ENCODE results near the gene NKAP. TPM values are rescaled to one million over a fixed set of nuclear protein-coding genes. Genes with fewer than 3 reads are reported as not detected.
"Not testable (repeated sequence)": the region's sequence is repeated elsewhere in the genome, so short reads cannot be mapped to it uniquely, and the experiment has no call there.

Gene NKAP
- total and polyA plus RNA-seq, 11 donors: 2.9 to 7.8 (median 5.9) TPM

DNA sequence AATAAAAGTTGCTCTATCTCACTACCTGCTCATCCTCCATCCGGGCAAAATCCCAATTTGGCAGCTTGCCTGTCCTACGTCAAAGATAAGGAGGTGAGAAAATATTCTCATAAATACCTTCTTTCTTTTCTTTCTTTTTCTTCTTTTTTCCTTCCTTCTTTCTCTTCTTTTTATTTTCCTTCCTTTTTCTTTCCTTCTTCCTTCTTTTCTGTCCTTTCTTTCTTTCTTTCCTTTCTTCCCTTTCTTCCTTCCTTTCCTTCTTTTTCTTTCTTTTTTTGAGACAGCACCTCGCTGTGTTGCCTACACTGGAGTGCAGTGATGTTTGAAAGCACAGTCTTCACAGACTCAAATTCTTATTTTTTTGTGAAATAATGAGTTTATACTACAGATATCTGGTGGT is 38.6 kb upstream of the NKAP start:
- no peak overlapping the region for H3K4me3 ChIP-seq
- H3K27me3 ChIP-seq: peaks cover 0 to 27% (median 0%) of the 10 kb centered on the region in 9 donors
- ATAC-seq (no peak), DNase-seq (no peak)
- no peaks in the 10 kb centered on the region for H3K4me1 ChIP-seq
- TF ChIP-seq, protein P1, sequence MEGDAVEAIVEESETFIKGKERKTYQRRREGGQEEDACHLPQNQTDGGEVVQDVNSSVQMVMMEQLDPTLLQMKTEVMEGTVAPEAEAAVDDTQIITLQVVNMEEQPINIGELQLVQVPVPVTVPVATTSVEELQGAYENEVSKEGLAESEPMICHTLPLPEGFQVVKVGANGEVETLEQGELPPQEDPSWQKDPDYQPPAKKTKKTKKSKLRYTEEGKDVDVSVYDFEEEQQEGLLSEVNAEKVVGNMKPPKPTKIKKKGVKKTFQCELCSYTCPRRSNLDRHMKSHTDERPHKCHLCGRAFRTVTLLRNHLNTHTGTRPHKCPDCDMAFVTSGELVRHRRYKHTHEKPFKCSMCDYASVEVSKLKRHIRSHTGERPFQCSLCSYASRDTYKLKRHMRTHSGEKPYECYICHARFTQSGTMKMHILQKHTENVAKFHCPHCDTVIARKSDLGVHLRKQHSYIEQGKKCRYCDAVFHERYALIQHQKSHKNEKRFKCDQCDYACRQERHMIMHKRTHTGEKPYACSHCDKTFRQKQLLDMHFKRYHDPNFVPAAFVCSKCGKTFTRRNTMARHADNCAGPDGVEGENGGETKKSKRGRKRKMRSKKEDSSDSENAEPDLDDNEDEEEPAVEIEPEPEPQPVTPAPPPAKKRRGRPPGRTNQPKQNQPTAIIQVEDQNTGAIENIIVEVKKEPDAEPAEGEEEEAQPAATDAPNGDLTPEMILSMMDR (IDR thresholded peaks at IDR 0.05): no peak
- TF ChIP-seq POLR2A (IDR thresholded peaks at IDR 0.05): no peak
- H3K27ac ChIP-seq: no peak overlapping the region
- H3K36me3 ChIP-seq: no peaks in the 10 kb centered on the region
- intact Hi-C loops (cut with DNase I): loop anchor here in 1 of 10 donors (5.0 to 10.0 kb wide), 2 partner anchors 165 to 233 kb away; no protein-coding TSS in a partner anchor
- H3K9me3 ChIP-seq: no peaks in the 10 kb centered on the region
- WGBS, 4 donors: 34 to 54% (median 47%) methylated on average over 3 of the region's 3 CpGs

DNA sequence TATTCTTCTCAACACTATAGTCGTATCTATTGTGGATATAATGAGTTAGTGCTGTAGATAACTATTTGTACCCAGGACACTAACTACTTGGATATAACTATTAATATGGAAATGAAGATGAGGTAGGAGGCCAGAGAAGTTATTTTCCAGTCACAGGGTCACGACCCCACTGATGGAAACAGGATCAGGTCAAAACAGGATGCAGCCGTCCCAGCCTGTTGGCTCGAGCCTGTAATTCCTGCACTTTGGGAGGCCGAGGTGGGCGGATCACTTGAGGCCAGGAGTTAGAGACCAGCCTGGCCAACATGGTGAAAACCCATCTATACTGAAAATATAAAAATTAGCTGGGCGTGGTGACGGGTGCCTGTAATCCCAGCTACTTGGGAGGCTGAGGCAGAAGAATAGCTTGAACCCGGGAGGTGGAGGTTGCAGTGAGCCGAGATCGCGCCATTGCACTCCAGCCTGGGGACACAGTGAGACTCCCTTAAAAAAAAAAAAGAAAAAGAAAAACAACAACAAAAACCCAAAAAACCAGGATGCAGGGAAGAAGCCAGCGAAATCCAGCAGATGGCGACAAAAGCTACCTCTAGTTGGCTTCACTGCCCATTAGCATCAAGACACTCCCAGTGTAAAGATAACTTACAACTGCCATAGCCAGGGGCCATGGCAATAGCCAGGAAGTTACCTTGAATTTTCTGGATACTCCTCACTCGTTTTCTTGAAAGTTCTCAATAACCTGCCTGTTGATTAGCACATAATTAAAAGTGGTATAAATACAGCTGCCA is 37.9 kb upstream of the NKAP start:
- intact Hi-C loops (cut with DNase I): loop anchor here in 1 of 10 donors (5.0 to 10.0 kb wide), 2 partner anchors 166 to 233 kb away; no protein-coding TSS in a partner anchor
- TF ChIP-seq, protein P1 (IDR thresholded peaks at IDR 0.05): peak in 6 of 12 donors; percentile 11 to 32 (median 28)
- TF ChIP-seq POLR2A (IDR thresholded peaks at IDR 0.05): no peak
- Histone ChIP-seq H3K27ac (no peak overlapping the region), H3K27me3 (peaks cover 0 to 24% (median 0%) of the 10 kb centered on the region in 9 donors), H3K4me1 (no peaks in the 10 kb centered on the region), H3K4me3 (no peak overlapping the region), H3K9me3 (no peaks in the 10 kb centered on the region), H3K36me3 (no peaks in the 10 kb centered on the region)
- ATAC-seq (no peak), DNase-seq (no peak)
- WGBS, 4 donors: 42 to 45% (median 43%) methylated on average over 15 of the region's 15 CpGs

DNA sequence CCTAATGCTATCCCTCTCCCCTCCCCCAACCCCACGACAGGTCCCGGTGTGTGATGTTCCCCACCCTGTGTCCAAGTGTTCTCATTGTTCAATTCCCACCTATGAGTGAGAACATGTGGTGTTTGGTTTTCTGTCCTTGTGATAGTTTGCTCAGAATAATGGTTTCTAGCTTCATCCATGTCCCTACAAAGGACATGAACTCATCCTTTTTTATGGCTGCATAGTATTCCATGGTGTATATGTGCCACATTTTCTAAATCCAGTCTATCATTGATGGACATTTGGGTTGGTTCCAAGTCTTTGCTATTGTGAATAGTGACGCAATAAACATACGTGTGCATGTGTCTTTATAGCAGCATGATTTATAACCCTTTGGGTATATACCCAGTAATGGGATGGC is 33.6 kb upstream of the NKAP start:
- DNase-seq; H3K27me3 ChIP-seq; H3K4me1 ChIP-seq; H3K9me3 ChIP-seq; H3K4me3 ChIP-seq; H3K36me3 ChIP-seq; intact Hi-C loops (cut with DNase I); ATAC-seq; H3K27ac ChIP-seq: not testable (repeated sequence)
- 87 to 89% (median 89%) methylated on average over 4 of the region's 4 CpGs for WGBS, 4 donors

DNA sequence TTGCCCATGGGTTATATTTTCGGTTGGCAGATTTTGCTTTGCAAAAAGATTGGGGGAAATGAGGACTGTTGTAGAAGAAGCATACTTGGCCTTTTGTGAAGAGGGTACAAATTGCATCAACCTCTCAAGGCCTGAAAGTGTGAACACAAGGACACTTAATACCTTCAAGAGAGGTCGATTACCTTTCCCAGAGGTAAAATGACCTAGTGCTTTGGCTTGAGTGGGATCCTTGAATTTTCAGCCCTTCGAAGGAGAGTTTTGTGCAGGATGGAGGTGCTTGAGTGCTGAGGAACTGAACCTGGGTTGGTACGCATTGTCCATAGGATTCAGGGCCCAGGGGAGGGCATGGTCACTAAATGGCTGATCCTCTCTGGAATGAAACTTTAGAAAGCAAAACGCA is 27.6 kb upstream of the NKAP start:
- TF ChIP-seq POLR2A (IDR thresholded peaks at IDR 0.05): no peak
- TF ChIP-seq, protein P1 (IDR thresholded peaks at IDR 0.05): no peak

More for the DNA sequence above, 27.6 kb upstream of the NKAP start:
- H3K27ac ChIP-seq: no peak overlapping the region
- H3K36me3 ChIP-seq: no peaks in the 10 kb centered on the region
- intact Hi-C loops (cut with DNase I): no loop called here
- ATAC-seq: no peak
- H3K27me3 ChIP-seq: no peaks in the 10 kb centered on the region
- H3K4me3 ChIP-seq: no peak overlapping the region
- no peaks in the 10 kb centered on the region for H3K9me3 ChIP-seq
- no peak for DNase-seq
- H3K4me1 ChIP-seq: no peaks in the 10 kb centered on the region
- 65 to 81% (median 71%) methylated on average over 5 of the region's 5 CpGs for WGBS, 4 donors
